HUDEP-2 (cell line): Measurements from ENCODE around the gene C1RL.

Experiments used
- DNase-seq, 76 experiments: peaks; one replicate each; lab custom pipeline; 2025; ENCODE audit not compliant: unreplicated experiment in 76 of 76; lab: John Stamatoyannopoulos, UW

The C1RL gene

DNA sequence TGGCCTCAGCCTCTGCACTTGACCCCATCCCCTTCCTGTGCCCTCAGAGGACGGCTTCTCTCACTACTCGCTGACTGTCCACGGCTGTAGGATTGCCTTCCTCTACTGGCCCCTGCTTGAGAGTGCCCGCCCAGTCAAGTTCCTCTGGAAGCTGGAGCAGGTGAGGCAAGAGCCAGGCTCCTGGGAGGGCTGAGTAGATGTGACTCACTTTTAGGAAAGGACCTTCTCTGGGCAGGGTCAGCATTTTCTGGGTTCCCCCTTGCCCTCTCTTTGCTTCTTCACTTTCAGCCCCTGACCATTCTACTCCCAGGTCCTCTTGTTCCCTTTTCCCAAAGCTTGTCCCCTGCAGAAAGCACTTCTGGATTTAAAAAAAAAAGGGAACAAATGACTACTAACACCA, 28.9 kb upstream of the C1RL start:
- DNase-seq: no peak

DNA sequence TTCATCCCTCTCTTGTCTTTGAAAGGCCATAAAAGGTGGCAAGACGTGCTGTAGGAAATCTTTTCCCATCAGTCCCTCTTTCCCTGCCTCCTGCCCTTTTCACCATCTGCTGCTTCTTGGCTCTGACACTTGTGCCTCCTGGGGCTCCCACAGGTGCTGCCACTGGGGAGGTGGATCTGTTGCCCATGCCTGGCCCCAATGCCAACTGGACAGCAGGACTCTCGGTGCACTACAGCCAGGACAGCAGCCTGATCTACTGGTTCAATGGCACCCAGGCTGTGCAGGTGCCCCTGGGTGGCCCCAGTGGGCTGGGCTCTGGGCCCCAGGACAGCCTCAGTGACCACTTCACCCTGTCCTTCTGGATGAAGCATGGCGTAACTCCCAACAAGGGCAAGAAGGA, 27.7 kb upstream of the C1RL start:
- no peak for DNase-seq

DNA sequence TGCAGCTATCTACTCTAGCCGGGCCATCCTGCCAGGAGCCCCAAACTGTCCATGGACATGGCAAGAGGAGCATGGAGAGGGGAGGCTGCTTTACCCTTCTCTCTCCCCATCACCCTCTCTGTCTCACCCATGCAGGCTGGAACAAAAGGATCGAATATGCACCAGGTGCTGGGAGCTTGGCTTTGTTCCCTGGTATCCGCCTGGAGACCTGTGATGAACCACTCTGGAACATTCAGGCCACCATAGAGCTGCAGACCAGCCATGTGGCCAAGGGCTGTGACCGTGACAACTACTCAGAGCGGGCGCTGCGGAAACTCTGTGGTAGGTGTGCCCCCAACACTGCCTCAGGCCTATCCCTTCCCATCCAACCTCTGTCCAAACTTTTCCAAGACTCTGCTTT, 27.1 kb upstream of the C1RL start:
- DNase-seq: no peak

DNA sequence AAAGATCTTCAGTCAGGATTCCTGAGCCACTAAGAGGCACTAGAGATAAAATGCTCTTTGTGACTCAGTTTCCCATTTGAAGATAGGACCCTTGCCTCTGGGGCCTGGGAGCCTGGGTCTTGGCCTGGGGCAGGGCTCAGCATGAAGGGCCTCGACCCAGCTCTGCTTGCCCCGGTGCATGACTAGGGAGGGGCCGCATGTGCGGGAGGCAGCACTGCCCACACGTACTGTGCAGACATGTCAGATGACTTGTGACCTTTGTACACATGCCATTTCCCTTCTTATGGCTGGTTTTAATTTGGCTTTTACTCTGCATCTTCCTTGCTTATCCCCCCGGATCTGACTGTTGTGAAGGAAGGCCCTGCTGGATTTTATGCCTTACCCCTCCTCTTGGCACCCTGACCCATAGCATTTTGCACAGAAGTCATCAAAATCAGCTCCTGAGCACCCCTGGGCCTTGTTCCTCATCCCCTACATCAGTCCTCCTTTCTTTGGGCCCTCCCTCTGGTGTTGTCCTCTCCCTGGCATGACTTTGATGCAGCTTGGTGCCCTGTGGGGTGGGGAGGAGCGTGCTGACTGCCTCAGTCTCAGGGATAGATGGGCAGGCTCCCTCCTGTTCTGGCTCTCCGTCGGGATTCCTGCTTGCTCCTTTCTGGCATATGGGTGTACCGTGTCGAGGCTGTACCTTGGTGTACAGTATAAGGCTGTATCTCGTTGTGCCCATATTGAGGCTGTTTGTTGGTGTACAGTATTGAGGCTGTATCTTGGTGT, 25.6 kb upstream of the C1RL start:
- no peak for DNase-seq

DNA sequence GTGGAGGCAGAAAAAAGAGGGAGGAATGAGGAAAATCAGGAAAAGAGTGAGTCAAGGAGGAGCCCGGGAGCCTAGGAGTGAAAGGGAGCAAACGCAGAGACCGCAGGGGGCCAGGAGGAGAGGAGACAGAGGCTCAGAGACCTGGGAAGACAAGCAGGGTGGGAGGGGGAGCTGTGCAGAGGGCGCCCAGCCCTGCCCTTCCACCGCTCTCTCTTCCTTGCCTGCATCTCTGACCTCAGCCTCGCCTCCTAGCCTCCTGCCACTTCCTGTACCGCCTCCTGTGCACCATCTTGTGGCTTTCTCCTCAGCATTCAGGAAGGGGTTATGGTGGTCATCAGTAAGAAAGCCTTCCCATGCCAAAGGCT, 22.5 kb upstream of the C1RL start:
- no peak for DNase-seq

DNA sequence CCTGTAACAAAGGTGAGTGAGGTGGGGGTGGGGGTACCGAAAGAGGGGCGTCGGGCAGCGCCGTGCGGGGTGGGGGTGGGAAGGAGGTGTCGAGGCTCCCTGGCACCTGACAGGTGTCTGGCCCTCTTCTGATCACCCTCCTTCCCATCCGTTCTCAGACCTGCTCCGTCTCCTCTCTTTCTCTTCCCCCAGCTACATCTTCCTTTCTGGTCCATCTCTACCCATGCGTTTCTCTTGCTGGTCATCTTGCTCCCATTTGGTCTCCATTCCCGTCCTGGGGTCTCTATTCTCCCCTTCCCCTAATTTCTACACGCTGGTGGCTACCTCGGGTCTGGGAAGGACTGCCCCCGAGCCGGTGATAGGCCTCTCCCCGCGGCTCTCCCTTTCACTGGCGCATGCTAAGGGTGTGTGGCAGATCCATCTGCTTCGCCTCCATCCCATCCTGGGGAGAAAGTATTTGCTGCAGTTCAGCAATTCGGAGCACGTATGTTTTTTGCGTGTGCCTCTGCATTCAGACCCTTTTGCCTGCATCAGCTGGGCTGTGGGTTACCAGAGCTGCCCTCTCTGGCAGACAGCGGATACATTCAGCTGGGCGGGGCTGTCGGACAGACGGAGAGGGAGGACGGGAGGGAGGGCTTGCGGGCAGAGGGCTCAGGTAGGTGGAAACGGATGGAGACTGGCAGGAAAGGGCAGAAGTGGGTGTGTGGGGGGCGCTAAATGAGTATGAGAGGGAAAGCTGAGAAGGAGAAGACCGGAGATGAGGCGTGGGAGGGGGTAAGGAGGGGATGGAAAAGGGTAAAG, 21.9 kb upstream of the C1RL start:
- peak in 17 of 76 experiments; percentile 5 to 39 (median 18) for DNase-seq

DNA sequence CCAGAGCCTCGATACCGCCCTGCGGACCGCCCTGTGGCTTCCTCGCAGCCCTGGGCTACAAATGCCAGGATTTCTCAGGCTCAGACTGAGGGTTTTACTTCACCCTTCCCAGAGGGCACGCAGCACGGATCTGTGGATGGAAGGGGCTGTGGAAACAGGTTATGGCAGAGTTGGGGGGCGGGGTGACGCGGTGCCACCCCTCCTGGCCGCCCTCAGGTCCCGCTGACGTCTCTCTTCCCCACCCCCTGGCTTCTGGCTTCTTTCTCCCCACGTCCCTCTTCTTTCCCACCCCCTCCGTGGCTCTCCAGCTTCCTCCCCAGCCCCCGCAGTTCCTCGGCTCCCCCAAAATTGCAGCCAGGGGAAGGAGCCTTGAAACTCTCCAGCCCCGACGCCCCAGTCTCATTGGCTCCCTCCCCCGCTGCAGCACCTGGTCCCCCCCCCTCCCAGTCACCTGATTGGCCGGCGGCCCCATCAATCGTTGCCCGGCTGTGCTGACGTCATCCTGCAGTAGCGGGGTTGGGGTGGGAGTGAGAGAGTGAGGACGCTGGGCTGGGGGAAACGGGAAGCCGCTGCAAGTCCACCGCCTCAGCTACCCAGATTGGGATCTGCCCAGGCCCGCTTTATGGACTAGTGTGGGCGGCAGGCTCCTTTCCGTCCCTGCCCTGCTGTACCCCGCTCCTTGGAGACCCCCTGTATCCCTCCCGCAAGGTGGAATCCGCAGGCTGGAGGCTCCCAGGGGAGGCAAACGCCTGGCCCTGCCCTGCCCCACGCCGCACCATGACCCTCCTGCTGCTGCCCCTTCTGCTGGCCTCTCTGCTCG, 21.1 kb upstream of the C1RL start, which contains the start of gene CLSTN3:
Gene CLSTN3, plus strand, starts transcription at position 500 of the 820 bp plus-strand sequence. Its CDS starts 278 bp downstream, at position 778.
- DNase-seq: peak in 67 of 76 experiments; percentile 8 to 84 (median 63)

DNA sequence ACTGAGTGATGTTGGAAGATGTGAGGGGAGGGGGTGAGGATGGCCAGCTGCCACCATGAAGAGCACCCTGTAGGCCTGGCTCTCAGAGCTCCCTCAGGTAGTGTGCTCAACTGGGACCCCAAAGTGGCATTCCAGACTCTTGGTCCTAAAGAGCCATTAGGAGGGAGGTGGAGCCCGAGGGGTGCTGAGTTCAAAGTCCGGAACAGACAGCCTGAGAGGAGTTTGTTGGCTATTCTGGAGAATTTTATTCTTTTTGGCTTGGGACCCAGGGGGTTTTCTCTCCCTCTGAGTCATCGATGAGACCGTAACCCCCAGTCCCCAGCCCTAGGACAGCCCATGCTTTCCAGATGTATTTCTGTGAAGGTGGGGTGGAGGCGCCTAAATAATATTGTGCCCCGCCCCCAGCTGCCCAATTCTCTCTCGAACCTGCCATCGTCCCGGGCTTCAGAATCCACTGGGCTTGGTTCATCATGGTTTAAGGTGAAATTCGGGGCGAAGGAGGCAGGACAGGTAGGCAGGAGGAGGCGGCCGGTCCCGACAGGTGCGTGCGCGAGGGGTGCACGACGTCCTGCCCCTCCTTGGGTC, 20.4 kb upstream of the C1RL start:
- no peak for DNase-seq

DNA sequence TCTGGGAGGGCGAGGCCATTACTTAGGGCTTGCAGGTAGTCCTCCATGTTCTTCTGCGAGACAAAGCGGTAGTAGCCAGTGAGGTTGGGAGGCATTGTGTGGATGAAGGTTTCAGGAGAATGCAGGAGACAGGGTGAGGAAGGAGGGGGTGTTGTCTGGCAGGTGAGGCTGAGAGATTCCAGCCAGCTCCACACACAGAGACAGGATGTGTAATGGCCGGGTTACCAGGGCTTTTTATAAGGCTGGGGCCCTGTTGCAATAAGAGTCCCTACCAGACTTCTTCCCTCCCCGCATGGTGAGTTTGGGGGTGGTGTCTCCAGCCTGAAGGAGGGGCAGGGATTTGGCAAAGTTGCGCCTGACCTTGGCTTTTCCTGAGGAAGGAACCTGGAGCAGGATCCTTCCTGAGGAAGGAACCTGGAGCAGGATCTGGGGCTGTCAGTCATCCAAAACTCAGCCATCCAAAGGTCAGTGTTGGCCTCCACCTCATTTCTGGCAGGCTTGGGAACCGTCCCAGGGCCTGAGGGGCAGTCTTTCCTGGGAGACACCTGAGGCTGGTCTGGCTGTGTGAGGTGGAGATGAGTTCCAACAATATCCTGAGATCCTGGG, 19.8 kb upstream of the C1RL start, which contains the start of gene RBP5:
Gene RBP5, minus strand, starts transcription at position 209 of the 606 bp plus-strand sequence. Its CDS starts 114 bp downstream, at position 95.
- DNase-seq: no peak

DNA sequence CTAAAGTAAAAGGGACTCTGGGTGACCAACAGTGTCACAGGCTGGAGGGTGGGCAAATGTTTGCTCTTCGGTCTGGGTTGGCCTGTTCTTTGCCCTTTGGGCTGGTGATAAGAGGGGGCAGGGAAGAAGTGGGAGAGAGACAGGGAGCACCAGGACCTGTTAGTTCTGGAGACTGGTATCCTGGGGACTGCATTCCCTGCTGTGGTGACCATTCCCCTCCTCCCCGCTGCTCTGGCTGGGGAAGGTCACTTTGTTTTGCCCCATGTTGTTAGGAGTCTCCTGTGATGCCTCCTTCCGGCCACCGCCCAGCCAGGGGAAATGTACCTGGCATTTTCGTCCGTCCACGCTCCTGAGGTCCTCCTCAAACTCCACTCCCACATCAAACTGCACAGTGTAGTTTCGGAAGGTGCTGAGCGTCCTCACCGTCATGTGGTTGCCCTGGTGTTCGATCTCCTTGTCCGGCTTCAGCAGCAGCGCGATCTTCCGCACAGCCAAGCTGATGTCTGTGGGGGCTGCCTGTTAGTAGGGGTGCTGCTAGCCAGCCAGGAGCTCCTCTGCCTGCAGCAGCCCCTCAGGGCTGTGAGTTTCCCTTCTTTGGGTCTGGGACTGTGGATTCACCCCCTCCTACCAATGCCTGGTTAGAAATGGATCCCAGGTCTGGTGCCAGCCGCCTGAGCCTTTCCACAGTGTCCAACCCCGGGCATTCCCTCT, 19.1 kb upstream of the C1RL start:
- no peak for DNase-seq

DNA sequence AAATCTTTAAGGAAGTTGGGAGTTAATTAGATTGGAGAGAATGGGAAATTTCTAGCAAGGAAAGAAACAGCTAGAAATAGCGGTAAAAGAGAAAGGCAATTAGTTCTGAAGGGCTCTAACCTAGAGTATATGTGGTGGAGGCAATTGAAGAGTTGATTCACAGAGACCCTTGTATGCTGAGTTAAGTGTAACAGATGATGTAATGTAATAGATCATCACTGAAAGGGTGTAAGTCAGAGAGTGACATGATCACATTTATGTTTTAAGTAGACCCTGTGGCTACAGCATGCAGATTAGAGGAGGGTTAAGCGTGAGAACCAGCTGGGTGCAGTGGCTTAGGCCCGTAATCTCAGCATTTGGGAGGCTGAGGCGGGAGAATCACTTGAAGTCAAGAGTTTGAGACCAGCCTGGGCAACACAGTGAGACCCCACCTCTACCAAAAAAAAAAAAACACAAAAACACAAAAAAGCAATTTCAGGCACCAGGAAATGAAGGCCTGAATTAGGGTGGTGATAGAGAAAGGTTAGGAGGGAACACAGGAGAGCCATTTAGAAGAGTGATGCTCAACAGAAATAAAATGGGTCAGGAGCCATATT, 16.7 kb upstream of the C1RL start:
- no peak for DNase-seq

DNA sequence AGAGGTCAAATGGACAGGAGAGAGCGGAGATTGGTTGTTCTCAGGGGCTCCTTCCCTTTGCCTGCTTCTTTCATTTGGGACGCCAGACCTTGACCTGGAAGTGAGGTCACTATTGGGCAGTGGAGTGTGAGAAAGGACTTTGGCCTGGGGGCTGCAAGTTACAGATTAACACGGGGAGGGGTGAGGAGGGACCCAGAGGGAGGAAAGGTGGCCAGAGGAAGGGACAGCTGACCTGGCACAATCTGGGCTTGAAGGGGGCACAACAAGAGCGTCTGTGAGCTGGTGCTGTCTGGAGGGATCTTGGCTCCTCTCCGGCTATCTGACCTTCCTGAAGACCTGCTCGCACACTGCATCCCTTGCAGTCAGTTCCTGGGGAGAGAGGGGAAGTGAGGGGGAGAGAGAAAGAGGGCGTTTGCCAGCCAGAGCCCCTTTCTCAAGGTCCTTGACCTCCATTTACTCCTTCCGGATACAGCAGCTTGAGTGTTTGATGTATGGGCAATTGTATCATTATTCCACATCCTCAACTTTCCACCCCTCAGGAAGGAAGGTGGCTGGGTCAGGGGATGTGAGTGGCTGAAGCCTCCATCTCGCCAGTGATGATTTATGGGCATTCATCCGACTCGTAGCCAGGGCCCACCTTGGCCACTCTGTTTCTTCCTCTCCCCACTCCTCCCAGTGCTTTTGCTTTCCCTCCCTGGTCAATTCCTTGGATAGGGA, 14.9 kb upstream of the C1RL start:
- no peak for DNase-seq

DNA sequence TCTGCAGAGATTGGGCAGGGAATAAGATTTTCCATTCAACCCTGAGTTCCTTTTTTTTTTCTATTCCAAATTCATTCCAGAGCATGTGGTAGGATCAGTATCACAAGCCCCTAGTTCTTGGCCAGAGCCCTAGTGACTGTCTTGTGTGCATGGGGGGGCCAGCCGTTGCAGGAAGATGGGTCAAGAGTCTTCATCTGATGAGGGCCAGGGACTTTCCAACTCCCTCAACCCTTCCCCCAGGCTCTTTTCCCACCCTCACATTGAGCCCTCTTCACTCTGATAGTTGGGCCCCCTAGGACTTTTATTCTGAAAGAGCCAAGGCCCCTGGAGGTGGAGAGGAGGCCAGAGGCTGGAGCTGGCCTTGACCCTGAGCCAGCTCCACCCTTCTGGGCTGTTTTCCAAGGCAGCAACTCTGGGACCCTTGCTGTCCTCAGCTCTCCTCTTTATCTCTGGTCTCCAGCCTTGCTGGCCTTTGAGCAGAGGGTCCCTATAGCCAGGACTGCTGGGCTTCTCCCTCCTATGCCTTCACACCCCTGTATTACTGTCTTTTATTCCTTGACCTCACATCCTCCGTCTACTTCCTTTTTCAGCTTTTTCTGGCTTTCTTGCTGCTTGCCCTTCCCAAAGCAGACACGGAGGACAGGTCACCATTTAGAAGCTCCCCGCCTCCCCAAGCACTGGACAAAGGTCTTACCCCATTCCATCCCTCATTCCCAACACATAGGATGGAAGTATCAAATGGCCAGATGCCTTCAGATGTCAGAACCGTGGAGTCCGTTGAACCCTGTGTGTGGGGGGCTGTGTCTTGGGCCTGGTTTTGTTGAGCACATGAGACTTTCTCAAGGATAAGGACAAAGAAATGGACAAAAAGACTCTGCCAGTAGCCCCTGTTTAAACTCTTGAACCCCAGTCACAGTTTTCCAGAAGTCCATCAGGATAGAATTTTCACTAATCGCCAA, 14.1 kb upstream of the C1RL start:
- peak in 52 of 76 experiments; percentile 5 to 78 (median 38) for DNase-seq

DNA sequence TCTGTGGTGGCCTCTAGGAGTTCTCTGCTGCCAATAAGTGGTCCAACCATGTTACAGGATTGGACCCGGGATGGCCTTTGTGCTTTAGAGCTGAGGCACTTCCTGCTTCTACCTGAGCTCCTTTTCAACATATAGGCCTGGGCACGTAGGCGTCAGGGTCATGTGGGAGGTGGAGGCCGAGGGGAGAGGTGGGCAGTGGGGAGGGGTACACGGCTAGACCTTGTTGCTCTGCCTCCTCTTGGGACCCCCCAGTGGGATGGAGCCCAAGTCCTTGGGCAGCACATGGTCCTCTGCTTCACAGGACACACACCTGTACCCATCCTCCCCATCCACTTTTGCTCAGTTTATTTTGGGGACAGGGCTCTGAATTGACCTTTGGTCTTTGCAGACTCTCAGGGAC, 12.3 kb upstream of the C1RL start:
- no peak for DNase-seq

DNA sequence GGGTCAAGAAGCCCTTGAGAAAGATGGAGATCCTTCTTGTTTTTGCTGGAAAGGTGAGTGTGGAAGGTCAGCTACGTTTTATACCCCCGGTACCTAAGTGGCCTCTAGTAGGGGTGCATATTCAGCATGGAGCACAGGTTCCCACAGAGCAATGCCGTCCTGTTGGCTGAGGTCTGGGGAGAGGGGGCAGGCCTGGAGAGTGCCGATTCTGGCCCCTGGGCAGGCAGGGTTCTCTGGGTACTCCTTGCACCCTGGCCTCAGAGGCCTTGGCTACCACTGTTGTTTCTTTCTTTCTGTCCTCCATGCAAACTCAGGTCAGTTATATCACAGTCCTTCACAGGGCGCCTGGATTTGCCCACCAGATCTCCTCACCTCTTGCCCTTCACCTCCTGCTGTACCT, 11.2 kb upstream of the C1RL start:
- no peak for DNase-seq

DNA sequence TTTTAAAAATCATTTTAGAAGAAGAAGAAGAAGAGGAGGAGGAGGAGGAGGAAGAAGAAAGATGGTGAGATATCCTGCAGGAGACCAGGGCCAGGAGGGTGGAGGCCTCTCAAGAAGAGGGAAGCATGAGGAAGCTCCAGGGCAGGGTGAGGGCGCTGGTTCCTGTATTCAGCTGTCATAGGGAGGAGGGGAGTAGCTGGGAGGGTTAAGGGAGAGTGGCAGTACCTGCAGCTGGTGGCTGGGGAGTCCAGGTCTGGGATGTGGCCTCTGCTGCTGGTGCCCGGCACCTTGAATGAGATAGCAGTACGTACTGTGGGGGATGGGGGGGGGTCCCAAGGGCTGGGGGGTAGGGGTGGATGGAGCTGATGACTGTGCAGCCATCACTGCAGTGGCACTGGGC, 9.9 kb upstream of the C1RL start:
- no peak for DNase-seq

DNA sequence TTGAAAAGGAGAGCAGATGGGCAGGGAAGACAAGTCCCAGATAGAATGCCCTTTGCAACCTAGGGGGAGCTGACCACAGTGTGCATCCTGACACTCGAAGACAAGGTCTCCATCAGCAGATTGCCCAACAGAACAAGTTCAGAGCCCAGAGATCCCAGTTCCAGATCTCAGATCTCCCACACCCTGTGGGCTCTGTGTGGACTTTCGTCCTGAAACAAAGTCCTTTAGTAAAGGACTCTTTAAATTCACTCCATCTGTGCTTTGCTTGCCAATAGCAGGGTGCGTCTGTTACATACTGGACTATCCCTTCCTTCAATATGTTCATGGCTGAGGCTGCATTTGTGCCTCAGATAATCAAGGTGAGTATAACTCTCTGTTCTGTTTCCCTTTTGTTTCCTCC, 8.7 kb upstream of the C1RL start:
- no peak for DNase-seq

DNA sequence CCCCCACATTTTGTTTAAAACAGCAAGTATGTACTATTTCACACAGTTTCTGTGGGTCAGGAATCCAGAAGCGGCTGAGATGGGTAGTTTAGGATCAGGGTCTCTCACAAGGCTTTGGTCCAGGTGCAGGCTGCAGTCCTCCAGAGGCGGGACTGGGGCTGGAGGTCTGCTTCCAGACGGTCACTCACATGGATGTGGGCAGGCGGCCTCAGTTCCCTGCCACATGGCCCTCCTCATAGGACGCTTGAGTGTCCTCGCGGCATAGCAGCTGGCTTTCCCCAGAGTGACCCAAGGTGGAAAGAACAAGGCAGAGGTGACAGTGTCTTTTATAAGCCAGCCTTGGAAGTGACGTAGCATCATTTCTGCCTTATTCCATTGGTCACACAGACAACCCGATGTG, 7.9 kb upstream of the C1RL start:
- DNase-seq: no peak
